SIG-M5 treated with dmso at 0.1 percent for 504 hours (cell line): Measurements from ENCODE around the gene DNM1L.

Source experiments
- DNase-seq: peaks from one replicate; lab custom pipeline; 2025; ENCODE audit not compliant: unreplicated experiment; lab: John Stamatoyannopoulos, UW

Gene DNM1L

DNA sequence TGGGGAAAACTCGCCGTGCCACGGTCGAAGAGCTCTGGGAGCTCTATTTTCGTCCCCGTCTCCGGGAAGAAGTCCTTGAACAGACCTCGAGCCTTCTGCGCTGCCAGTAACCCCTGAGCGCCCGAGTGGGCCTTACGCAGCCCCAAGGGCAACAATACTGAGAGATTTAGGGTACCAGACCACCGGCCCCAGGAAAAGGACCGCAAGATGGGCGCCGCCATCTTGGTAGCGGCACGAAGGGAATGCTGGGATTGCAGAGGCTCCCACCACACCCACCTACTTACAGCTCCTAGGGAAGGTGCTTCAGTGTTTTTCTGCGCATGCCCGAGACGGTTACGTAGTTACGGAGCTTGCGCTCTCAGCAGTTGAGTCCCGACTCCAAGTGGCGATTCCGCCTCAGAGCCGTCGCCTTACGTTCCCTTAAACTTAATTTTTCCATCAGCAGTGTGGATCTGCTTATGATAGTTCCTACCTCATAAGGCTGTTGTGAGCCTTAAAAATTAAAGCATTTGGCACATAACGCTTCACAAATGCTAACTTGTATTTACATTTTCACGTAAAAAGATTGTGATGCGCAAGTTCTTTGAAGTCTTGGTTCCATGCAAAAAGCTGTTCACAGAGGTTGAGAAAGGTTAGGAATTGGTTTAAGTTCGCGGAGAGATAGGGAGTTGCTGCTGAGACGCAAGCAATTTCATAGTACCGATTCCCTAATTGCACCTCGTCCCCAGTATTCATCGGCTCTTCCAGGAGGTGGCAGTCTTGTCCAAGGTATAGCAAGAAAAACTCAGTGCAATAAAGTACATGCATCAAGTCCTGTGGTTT, 76.8 kb downstream of the DNM1L start, which contains the start of gene YARS2:
TSS of gene YARS2 (minus strand) at position 244 of the 822 bp plus-strand sequence. CDS start at position 221, 23 bp downstream.
- DNase-seq: peak; percentile 95

DNA sequence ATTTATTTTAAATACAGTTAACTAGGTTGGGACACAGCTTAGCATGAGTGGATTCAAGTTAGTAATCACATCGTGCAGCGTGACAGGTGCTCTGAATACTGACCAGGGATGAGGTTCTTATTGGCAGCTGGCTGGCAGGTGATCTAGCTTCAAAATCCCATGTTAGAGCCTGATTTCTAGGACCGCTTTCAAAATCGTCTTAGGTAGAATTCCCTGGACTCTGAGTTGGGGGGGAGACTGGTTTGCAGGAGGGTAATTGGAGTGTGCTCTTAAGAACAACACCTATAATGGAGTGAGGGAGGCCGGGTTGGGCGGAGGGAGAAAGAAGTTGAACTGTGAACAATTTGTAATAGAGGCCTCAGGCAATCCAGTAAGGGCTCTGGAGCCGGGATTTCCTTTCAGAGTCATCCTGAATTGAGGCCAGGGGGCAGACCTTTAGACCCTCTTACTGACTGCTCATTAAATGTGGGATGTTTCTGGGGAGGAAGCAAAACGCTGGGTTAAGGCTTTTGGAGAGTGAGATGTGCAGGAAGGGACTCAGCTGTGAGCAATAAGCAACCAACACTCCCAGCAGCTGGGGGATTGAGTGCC, 77.5 kb downstream of the DNM1L start:
- DNase-seq: no peak

DNA sequence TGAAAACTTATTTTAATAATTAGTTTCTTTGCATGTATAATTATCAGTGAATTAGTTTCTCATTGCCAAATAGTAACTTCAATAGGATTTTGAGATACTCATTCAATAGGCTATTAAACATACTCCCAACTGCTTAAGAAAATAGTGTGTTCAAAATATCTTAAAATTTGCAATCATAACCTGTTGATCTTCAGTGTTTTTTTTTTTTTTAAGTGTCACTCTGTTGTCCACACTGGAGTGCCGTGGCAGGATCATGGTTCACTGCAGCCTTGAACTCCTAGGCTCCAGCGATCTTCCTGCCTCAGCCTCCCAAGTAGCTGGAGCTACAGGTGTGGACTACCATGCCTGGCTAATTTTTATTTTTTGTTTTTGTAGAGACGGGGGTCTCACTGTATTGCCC, 78.1 kb downstream of the DNM1L start:
- DNase-seq: no peak

DNA sequence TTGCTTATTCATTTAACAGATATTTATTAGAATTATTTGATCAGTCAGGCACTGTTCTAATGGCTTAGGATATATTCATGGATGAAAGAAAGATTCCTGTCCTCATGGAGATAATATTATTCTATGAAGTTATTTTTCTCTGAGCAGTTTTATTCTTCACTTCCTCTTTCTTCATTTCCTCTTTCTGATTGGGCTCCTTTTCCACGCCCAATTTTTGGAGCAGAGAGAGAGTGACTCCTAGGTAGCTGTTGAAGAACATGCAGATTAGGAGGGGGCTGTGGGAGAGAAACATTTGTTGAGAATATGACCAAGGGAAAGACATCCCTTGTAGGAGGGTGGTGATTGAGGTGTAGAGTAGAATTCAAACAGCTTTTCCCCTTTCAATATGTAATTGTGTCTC, 82.6 kb downstream of the DNM1L start:
- DNase-seq: peak; percentile 78

DNA sequence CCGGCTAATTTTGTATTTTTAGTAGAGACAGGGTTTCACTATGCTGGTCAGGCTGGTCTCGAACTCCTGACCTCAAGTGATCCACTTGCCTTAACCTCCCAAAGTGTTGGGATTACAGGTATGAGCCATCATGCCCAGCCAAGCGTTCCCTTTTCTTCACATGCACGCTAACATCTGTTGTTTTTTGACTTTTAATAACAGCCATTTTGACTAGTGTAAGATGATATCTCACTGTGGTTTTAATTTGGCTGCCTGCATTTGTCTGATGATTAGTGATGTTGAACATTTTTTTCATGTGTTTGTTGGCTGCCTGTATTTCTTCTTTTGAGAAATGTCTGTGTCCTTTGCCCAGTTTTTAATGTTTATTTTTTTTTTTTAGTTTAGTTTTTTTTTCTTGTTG, 86.8 kb downstream of the DNM1L start:
- DNase-seq: no peak

DNA sequence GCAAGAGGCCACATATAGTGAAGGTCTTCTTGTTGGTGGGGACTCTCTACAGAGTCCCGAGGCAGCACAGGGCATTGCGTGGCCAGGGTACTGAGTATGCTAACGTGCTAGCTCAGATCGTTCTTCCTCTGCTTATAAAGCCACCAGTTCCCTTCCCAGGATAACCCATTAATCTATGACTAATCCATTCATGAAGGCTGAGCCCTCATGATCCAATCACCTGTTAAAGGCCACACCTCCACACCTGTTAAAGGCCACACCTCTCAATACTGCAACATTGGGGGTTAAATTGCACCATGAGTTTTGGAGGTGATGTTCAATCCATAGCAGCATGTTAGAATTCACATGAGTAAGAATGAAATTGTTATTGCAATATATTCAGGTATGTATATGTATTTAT, 89.4 kb downstream of the DNM1L start:
- no peak for DNase-seq

DNA sequence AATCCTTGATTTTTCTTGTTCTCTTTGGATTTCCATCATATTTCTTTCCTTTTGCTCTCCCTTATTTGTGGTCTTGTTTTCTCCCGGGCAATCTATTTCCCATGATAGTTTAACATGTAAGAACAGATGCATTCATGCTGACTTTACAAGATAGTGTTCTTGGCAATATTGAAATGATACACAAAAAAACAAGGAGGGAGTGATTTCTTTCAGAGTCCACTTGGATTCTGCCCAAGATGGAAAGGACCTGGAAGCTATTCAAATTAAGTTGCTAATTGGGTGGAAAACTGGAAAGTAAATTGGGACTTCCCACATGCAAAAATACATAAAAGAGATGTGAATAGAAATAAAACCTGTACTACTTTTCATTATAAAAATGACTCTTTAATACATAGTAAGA, 91.0 kb downstream of the DNM1L start:
- no peak for DNase-seq

DNA sequence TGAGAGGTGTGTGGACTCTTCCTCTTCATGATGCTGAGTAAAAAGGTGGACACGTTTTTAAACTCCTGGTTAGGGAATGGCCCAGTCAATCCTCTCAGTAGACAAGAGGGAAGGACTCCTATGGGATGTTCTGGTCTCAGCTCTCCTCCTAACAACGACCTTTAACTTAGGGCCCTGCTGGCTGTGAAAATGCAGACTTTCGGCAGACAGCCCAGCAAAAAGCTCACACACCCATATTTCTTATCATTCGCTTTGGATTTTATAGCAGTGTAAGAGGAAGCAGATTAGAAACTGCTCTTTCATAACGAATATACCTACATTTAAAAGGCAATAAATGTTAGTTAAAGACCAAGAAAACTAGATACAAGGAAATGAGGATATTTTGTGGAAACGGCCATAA, 94.6 kb downstream of the DNM1L start:
- DNase-seq: no peak

DNA sequence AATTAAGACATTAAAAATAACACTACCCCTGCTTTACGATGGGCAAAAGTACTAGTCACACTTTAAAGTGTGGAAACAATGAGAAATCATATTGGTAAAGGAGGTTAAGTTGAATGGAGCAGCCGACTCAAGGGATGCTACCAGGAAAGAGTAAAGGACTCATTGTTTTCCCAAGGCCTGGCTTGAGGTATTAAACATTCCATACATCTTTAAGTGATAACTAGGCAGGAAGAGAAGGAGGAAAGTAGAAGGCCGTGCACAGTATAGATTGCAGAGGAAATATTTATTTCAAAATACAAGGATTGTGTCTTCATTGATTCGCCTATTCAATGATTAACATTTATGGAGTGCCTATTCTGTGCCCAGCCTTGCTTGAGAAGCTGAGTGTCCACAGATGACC, 97.2 kb downstream of the DNM1L start:
- no peak for DNase-seq

DNA sequence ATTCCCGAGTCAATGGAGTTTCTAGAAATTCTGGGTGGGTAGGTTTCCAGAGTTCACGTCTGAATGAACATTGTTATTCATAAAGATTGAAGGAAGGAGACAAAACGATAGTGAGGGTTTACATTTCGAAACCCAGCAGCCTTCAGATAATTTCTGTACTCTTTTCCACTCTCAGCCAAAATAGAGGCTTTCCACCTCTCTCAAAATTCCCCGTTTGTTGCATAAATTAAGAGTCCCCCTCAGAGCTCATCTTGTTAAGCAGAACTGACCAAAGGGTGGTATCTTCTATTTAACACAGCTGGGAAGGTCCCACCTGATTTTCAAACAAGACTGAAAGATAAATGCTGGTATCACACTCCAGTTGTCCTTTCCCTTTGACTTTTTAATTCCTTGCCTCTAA, 98.1 kb downstream of the DNM1L start:
- DNase-seq: no peak

DNA sequence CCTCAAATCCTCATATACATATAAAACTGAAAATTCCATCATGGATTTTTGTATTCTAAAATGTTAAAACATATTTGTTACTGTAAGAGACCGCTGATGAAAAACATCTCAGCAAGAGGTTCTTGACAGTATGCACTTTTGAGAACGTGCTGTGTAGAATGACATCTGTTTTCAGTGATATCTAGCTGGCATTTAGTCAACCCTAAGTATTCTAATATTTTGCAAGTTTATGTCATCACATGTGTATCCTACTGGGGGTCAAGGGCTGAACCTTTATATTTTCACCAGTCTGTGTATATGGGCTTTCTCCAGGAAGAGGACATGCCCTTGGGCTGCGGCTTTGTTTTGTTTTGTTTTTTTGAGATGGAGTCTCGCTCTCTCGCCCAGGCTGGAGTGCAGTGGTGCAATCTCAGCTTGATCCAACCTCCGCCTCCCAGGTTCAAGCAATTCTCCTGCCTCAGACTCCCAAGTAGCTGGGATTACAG, 98.6 kb downstream of the DNM1L start:
- DNase-seq: no peak

DNA sequence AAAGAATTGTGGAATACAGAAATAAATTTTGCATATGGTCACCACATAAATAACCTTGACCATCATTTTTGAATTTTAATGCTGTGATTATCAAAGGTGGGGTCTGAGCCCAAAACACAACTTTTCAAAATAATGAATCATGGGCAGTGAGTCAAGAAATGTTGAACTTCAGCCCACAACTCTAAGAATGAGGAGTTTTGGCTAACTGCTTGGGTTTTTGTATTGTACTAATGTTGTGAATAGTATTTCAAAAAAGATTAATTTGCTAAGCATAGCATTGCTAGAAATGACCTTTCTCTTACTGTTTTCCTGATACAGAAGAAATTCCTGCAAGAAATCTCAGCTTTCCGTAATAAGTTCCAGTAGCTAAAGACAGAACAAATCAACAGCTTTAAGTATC, 101.0 kb downstream of the DNM1L start:
- DNase-seq: no peak

DNA sequence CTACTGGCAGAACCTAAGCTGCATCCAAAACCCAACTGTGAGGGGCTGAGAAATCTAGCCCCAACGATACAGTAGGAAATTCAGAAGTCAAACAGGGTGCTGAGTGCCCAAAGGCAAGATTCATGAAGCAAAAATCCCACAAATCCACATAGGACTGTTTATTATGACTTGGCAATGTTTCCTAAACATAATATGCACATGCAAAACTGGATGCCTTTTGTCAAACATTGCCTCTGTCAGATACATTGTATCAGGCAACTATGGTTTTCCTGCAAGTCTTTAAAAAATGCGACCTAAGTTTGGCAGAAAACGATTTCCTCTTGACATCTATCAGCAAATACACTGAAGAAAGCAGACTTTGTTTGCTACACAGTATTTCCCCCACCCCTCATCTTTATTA, 103.9 kb downstream of the DNM1L start:
- no peak for DNase-seq

DNA sequence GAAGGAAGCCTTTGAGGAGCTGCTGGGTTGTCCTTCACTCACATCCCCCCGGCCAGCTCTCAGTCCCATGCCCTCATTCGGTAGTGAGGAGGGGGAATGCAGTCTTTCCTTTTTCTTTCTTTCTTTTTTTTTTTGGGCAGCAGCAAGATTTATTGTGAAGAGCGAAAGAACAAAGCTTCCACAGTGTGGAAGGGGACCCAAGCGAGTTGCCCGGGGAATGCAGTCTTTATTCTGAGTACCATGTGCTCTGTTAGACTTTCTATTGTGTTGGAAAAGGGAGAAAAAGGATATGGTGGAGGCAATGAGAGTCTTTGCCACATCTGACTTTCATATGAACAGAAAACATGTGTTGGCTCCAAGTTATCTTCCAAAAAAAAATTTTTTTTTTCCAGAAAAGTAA, 106.5 kb downstream of the DNM1L start:
- DNase-seq: no peak

DNA sequence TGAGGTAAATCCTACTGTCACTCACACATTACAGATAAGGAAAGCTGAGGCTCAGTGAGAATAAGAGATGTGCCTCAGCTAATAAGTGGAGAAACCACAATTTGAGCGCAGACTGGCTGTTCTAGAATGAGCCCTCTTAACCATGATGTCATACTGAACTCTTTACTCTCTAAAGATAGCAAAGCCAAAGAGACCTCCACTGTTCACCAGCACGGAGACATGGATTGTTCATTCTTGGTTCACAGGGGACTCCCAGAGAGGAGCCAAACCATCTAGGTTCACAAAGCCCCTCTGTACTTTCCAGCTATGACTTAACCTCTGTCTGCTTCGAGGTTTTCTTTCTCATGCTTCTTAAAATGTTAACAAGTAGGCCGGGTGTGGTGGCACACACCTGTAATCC, 109.3 kb downstream of the DNM1L start:
- no peak for DNase-seq

DNA sequence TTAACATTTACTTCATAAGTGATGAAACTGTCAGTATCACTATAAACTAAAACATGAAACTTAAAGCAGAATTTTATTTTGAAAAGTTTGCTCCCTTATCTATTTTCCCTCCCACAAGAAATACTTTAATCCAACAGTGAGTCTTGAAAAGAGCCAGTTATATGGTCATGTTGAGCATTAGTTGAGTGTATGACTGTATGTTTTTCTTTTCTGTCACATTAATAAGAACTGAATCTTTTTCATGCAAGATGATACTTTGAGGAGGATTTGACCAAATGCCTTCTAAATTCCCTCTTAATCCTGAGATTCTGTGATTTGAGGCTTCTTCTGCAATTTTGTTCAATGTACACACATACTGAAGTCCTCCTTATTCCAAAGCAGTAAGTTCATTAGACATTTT, 110.3 kb downstream of the DNM1L start:
- no peak for DNase-seq

DNA sequence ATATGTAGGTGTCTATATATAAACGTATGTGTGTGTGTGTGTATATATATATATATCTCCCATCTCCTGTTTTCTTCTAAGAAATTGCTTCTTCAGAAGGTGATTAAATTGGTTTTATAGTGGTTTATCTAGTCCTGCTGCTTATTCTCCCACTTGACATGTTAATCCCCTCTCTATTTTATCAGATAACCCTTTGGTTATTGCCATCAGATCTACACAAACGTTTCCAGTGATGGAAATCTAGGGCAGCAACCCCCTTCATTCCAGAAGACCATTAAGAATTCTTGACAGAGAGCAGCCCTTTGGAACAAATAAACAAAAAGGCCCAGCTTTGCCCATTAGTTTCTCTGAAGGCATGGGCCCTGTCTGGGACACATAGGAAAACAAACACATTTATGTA, 110.8 kb downstream of the DNM1L start:
- no peak for DNase-seq

DNA sequence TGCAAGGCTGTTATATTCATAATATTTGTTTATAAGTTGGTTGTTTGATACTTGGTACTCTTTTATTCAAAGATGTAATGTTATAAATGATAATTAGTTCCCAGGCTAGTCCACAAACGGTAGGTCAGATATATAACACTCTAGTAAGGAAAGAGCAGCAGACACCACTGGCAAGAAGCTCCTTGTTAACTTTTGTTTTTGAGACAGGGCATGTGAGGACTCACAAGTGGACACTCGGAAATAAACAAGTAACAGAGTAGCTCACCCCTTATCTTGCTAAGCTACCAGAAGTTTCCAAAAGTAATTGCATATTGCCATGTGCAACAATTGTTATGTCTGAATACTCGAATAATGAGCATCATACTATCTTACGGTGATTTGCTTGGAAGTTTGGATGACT, 115.2 kb downstream of the DNM1L start:
- no peak for DNase-seq
